Measurements from ENCODE around the gene HIGD1B.
"Not testable (repeated sequence)": the region's sequence is repeated elsewhere in the genome, so short reads cannot be mapped to it uniquely, and the experiment has no call there.

GRCh38 chr17:44808656-44809388 lies 38.9 kb upstream of the HIGD1B start:
- TF ChIP-seq YY1 (IDR thresholded peaks at IDR 0.05; ENCODE audit: insufficient read depth, insufficient read length); SUZ12 (IDR thresholded peaks at IDR 0.05; ENCODE audit: extremely low read depth, insufficient read depth, insufficient read length); ZNF274 (IDR thresholded peaks at IDR 0.05; ENCODE audit: low read depth, low read length): not testable (repeated sequence)

Measured in NT2/D1 (cell line).